Choroid plexus epithelial cell (primary cell): ENCODE results near the gene MRPL3.

Experiments used
- DNase-seq: peaks from one replicate; pipeline ENCODE4 v3.0.0-alpha.2; 2010; ENCODE audit warnings: low read depth
- H3K4me3 ChIP-seq: 2 replicates; pipeline ENCODE4 v1.5.1; 2011; ENCODE audit warnings: low read depth, mild to moderate bottlenecking, control low read depth, low read length, moderate library complexity
- CTCF ChIP-seq: conservative IDR thresholded peaks from 2 replicates; pipeline ENCODE4 v1.5.1; 2011; ENCODE audit warnings: low read depth, mild to moderate bottlenecking, control low read depth, inconsistent platforms, low read length, moderate library complexity

Gene MRPL3

GRCh38 chr3:131535131-131535530, 32.4 kb upstream of the MRPL3 start:
- no peak for DNase-seq
- no peak for TF ChIP-seq CTCF
- no peak overlapping the region for H3K4me3 ChIP-seq

GRCh38 chr3:131532645-131533044, 29.9 kb upstream of the MRPL3 start:
- DNase-seq = no peak
- no peak overlapping the region for H3K4me3 ChIP-seq
- no peak for TF ChIP-seq CTCF

GRCh38 chr3:131530843-131531242, 28.1 kb upstream of the MRPL3 start:
- TF ChIP-seq CTCF = no peak
- no peak for DNase-seq
- no peak overlapping the region for H3K4me3 ChIP-seq

GRCh38 chr3:131530388-131530787, 27.6 kb upstream of the MRPL3 start:
- no peak for DNase-seq
- TF ChIP-seq CTCF = no peak
- H3K4me3 ChIP-seq = no peak overlapping the region

- peak; percentile 65 for DNase-seq
- H3K4me3 ChIP-seq = peak overlapping the region; percentile 58
- peak; percentile 71 for TF ChIP-seq CTCF
Observed at GRCh38 chr3:131526801-131527347, 24.1 kb upstream of the MRPL3 start.

- no peak for TF ChIP-seq CTCF
- no peak overlapping the region for H3K4me3 ChIP-seq
- no peak for DNase-seq
Observed at GRCh38 chr3:131518680-131519079, 15.9 kb upstream of the MRPL3 start.

GRCh38 chr3:131505421-131505820, 2.6 kb upstream of the MRPL3 start:
- H3K4me3 ChIP-seq = no peak overlapping the region
- TF ChIP-seq CTCF = no peak
- no peak for DNase-seq
